Astrocyte (in vitro differentiated cells and primary cell): Measurements from ENCODE around the gene SNRPD2. TPM values are rescaled to one million over a fixed set of nuclear protein-coding genes. Genes with fewer than 3 reads are reported as not detected.

Experiments used
- DNase-seq: peaks from one replicate; pipeline ENCODE4 v3.0.0-alpha.2; 2010; ENCODE audit warnings: low read depth
- FAIRE-seq: peaks from 2 replicates; lab custom pipeline; 2011; peaks lifted over from hg19 to GRCh38; lab: Jason Lieb, UNC
- H2AFZ ChIP-seq: 2 replicates; pipeline ENCODE4 v1.6.0; 2012; ENCODE audit warnings: low read depth, low read length, inconsistent platforms
- H3K27ac ChIP-seq: 2 replicates; pipeline ENCODE4 v1.5.1; 2011; ENCODE audit warnings: low read depth, low read length, inconsistent platforms
- H3K27me3 ChIP-seq: 2 replicates; pipeline ENCODE4 v1.6.0; 2011; ENCODE audit warnings: low read length, inconsistent platforms; ENCODE audit not compliant: insufficient read depth
- H3K36me3 ChIP-seq: 2 replicates; pipeline ENCODE4 v1.5.1; 2011; ENCODE audit warnings: low read length, inconsistent platforms; ENCODE audit not compliant: insufficient read depth
- H3K4me1 ChIP-seq: 2 replicates; pipeline ENCODE4 v1.5.1; 2011; ENCODE audit warnings: low read length, inconsistent platforms; ENCODE audit not compliant: insufficient read depth
- H3K4me2 ChIP-seq: 2 replicates; pipeline ENCODE4 v1.6.0; 2012; ENCODE audit warnings: low read length, inconsistent platforms
- H3K4me3 ChIP-seq: 2 replicates; pipeline ENCODE4 v1.5.1; 2011; ENCODE audit warnings: low read depth, mild to moderate bottlenecking, low read length, inconsistent platforms; ENCODE audit not compliant: insufficient read depth
- H3K79me2 ChIP-seq: 2 replicates; pipeline ENCODE4 v1.6.0; 2012; ENCODE audit warnings: mild to moderate bottlenecking, low read length, inconsistent platforms; ENCODE audit not compliant: insufficient read depth
- H3K9ac ChIP-seq: 2 replicates; pipeline ENCODE4 v1.6.0; 2012; ENCODE audit warnings: mild to moderate bottlenecking, low read length, inconsistent platforms
- H3K9me3 ChIP-seq: 2 replicates; pipeline ENCODE4 v1.5.1; 2012; ENCODE audit warnings: low read depth, mild to moderate bottlenecking, low read length, inconsistent platforms; ENCODE audit not compliant: insufficient read depth
- H4K20me1 ChIP-seq: 2 replicates; pipeline ENCODE4 v1.6.0; 2012; ENCODE audit warnings: low read length, inconsistent platforms; ENCODE audit not compliant: insufficient read depth
- H3K27ac Mint-ChIP-seq: one replicate; pipeline ENCODE4 v1.8.0; 2021; ENCODE audit warnings: mild to moderate bottlenecking, mixed read lengths; ENCODE audit not compliant: unreplicated experiment
- H3K27me3 Mint-ChIP-seq: one replicate; pipeline ENCODE4 v1.8.0; 2021; ENCODE audit warnings: low read depth, mixed read lengths; ENCODE audit not compliant: unreplicated experiment
- H3K36me3 Mint-ChIP-seq: one replicate; pipeline ENCODE4 v1.8.0; 2021; ENCODE audit warnings: low read depth, mixed read lengths; ENCODE audit not compliant: unreplicated experiment
- H3K4me1 Mint-ChIP-seq: one replicate; pipeline ENCODE4 v1.8.0; 2021; ENCODE audit warnings: low read depth, mixed read lengths; ENCODE audit not compliant: unreplicated experiment
- H3K4me3 Mint-ChIP-seq: one replicate; pipeline ENCODE4 v1.8.0; 2021; ENCODE audit warnings: mild to moderate bottlenecking, moderate library complexity, mixed read lengths; ENCODE audit not compliant: unreplicated experiment
- H3K9me3 Mint-ChIP-seq: one replicate; pipeline ENCODE4 v1.8.0; 2021; ENCODE audit warnings: mild to moderate bottlenecking, mixed read lengths; ENCODE audit not compliant: unreplicated experiment
- EZH2 ChIP-seq: IDR thresholded peaks from 2 replicates; pipeline ENCODE4 v1.6.1; 2012; ENCODE audit warnings: mild to moderate bottlenecking, low read length, inconsistent platforms; ENCODE audit not compliant: insufficient read depth
- total RNA-seq: library from RNA; stranded (reverse); gene quantifications from 2 replicates; pipeline ENCODE4 v1.2.1, GENCODE V29; 2021
- TF ChIP-seq, protein P1 (sequence below): IDR thresholded peaks from 2 replicates; pipeline ENCODE4 v1.5.1; 2011; ENCODE audit warnings: low read depth, mild to moderate bottlenecking, inconsistent platforms, low read length, moderate library complexity; ENCODE audit not compliant: insufficient read depth

SNRPD2 gene
- total RNA-seq, 1 donor from 2014 or later = 459 TPM

DNA sequence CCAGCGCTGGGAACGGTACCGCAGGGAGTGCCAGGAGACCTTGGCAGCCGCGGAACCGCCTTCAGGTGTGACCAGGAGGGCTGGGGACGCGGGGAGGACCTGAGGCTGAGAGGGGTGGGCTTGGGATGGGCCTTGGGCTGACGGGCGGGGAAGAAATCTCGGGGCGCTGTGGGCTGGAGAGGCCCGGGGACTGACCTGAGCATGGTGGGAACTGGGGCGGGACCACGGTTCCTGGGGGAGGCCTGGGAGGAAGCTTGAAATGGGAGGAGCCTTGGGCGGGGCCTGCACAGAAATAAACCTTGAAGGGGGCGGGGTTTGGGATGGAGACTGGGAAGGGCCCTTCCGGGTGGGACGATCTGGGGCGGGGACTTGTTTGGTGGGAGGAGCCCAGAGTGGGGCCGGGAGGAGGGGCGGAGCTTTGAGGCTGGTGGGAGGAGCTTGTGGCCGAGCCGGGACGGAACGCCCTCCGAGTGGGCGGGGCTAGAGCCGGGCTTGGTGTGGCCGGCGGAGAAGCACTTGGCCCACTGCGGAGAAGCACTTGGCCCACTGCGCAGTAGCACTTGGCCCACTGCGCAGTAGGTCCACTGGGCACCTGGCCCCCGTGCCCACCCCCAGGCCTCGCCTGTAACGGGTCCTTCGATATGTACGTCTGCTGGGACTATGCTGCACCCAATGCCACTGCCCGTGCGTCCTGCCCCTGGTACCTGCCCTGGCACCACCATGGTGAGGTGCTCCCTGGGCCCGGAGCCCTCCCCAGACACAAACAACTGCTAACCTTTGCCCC, 20.9 kb downstream of the SNRPD2 start:
- TF ChIP-seq, protein P1, sequence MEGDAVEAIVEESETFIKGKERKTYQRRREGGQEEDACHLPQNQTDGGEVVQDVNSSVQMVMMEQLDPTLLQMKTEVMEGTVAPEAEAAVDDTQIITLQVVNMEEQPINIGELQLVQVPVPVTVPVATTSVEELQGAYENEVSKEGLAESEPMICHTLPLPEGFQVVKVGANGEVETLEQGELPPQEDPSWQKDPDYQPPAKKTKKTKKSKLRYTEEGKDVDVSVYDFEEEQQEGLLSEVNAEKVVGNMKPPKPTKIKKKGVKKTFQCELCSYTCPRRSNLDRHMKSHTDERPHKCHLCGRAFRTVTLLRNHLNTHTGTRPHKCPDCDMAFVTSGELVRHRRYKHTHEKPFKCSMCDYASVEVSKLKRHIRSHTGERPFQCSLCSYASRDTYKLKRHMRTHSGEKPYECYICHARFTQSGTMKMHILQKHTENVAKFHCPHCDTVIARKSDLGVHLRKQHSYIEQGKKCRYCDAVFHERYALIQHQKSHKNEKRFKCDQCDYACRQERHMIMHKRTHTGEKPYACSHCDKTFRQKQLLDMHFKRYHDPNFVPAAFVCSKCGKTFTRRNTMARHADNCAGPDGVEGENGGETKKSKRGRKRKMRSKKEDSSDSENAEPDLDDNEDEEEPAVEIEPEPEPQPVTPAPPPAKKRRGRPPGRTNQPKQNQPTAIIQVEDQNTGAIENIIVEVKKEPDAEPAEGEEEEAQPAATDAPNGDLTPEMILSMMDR = no peak
- no peak for TF ChIP-seq EZH2
- peaks cover 14% of the 10 kb centered on the region for H3K27me3 ChIP-seq
- peak overlapping the region; percentile 33 for H3K4me2 ChIP-seq
- no peaks in the 10 kb centered on the region for H4K20me1 ChIP-seq
- peak overlapping the region; percentile 78 for H3K4me3 Mint-ChIP-seq
- no peak overlapping the region for H3K9ac ChIP-seq
- H3K36me3 Mint-ChIP-seq = peaks cover 5% of the 10 kb centered on the region
- peaks cover 6% of the 10 kb centered on the region for H3K4me1 Mint-ChIP-seq
- no peaks in the 10 kb centered on the region for H3K9me3 Mint-ChIP-seq
- H3K36me3 ChIP-seq = no peaks in the 10 kb centered on the region
- peaks cover 7% of the 10 kb centered on the region for H3K27me3 Mint-ChIP-seq
- H3K4me3 ChIP-seq = no peak overlapping the region
- no peaks in the 10 kb centered on the region for H3K9me3 ChIP-seq
- H3K27ac Mint-ChIP-seq = no peak overlapping the region
- H3K27ac ChIP-seq = no peak overlapping the region
- FAIRE-seq (no peak), DNase-seq (no peak)
- H3K79me2 ChIP-seq = no peaks in the 10 kb centered on the region
- H2AFZ ChIP-seq = no peak overlapping the region
- H3K4me1 ChIP-seq = peaks cover 7% of the 10 kb centered on the region

DNA sequence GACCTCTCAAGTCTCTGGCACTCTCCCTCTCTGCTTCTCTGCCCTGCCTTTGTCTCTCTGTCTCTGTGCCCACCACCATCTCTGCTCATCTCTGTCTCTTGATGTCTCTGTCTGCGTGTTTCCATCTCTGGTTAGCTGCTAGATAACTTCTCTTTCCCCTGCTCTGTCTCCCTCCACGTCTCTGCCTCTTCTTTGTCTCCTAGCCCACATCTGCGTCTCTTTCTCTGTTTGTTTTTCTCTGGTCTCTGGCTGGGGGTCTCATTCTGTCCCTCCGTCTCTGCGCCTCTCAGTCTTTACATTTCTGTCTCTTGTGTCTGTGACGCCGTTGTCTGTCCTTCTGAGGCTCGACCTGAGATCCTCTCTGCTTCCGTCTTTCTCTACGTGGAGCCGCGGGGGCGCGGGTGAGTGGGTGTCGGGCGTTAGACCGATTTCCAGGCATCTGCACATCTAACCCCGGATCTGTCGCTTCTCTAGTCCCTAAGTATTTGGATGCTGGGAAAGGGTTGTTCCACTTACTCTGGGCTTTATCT, 23.3 kb downstream of the SNRPD2 start:
- no peaks in the 10 kb centered on the region for H3K79me2 ChIP-seq
- peak overlapping the region; percentile 29 for H3K4me3 ChIP-seq
- H3K4me3 Mint-ChIP-seq = peak overlapping the region; percentile 93
- peak overlapping the region; percentile 66 for H2AFZ ChIP-seq
- peak overlapping the region; percentile 82 for H3K4me2 ChIP-seq
- no peaks in the 10 kb centered on the region for H3K36me3 ChIP-seq
- peaks cover 14% of the 10 kb centered on the region for H3K27me3 ChIP-seq
- no peak for FAIRE-seq
- no peak overlapping the region for H3K27ac ChIP-seq
- peaks cover 6% of the 10 kb centered on the region for H3K4me1 Mint-ChIP-seq
- peak overlapping the region; percentile 79 for H3K27ac Mint-ChIP-seq
- peak overlapping the region; percentile 21 for H3K9ac ChIP-seq
- H3K9me3 ChIP-seq = no peaks in the 10 kb centered on the region
- DNase-seq = no peak
- peaks cover 3% of the 10 kb centered on the region for H3K27me3 Mint-ChIP-seq
- peaks cover 5% of the 10 kb centered on the region for H3K36me3 Mint-ChIP-seq
- peaks cover 7% of the 10 kb centered on the region for H3K4me1 ChIP-seq
- no peaks in the 10 kb centered on the region for H4K20me1 ChIP-seq
- no peaks in the 10 kb centered on the region for H3K9me3 Mint-ChIP-seq
- TF ChIP-seq, protein P1 = no peak
- TF ChIP-seq EZH2 = no peak
